Subcutaneous adipose tissue (tissue), 4 donors: ENCODE measurements around the gene PDLIM7. TPM values are rescaled to one million over a fixed set of nuclear protein-coding genes. Genes with fewer than 3 reads are reported as not detected.

ENCODE experiments used
- total RNA-seq, 4 donors: library from RNA; depleted of rRNA; stranded (reverse); fragments of >200 nt; gene quantifications; one replicate each; pipeline ENCODE4 v1.1.0, GENCODE V29; 2016
- TF ChIP-seq, protein P1 (sequence below): fragments of 450-650 bp; IDR thresholded peaks from one replicate; pipeline ENCODE4 v1.5.1; 2016; ENCODE audit warnings: low read depth, mild to moderate bottlenecking, control low read depth, antibody characterized with exemption, moderate library complexity

PDLIM7 gene
- total RNA-seq, 4 donors from 2014 or later = 11.2 to 43.1 (median 16.6) TPM

DNA sequence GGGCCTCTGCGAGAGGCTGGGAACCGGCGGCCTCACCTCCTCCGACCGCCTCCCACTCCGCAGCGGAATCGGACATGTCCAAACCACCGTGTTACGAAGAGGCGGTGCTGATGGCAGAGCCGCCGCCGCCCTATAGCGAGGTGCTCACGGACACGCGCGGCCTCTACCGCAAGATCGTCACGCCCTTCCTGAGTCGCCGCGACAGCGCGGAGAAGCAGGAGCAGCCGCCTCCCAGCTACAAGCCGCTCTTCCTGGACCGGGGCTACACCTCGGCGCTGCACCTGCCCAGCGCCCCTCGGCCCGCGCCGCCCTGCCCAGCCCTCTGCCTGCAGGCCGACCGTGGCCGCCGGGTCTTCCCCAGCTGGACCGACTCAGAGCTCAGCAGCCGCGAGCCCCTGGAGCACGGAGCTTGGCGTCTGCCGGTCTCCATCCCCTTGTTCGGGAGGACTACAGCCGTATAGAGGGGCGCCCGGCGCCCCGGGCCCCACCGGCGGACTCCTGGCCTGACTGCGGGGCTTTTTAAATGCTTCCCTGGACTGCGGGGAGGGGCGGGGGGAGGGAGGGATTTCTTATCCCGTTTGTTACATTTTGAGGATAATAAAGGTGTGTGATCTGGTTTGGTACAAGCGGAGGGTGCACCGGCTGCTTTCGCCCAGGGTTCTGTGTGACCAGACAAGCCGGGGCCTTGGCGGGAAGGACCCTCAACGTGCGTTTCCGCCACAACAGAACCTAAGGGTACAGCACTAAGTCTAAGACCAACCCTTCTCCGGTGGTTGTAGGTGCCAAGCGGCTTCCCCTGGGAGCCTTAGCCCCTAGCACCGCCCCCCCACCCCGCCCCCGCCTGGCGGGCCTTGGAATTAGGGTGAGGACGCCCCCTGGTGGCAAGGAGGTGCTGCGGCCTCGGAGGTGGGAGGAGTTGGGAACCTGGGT is 41.5 kb downstream of the PDLIM7 start:
- TF ChIP-seq, protein P1, sequence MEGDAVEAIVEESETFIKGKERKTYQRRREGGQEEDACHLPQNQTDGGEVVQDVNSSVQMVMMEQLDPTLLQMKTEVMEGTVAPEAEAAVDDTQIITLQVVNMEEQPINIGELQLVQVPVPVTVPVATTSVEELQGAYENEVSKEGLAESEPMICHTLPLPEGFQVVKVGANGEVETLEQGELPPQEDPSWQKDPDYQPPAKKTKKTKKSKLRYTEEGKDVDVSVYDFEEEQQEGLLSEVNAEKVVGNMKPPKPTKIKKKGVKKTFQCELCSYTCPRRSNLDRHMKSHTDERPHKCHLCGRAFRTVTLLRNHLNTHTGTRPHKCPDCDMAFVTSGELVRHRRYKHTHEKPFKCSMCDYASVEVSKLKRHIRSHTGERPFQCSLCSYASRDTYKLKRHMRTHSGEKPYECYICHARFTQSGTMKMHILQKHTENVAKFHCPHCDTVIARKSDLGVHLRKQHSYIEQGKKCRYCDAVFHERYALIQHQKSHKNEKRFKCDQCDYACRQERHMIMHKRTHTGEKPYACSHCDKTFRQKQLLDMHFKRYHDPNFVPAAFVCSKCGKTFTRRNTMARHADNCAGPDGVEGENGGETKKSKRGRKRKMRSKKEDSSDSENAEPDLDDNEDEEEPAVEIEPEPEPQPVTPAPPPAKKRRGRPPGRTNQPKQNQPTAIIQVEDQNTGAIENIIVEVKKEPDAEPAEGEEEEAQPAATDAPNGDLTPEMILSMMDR = no peak

DNA sequence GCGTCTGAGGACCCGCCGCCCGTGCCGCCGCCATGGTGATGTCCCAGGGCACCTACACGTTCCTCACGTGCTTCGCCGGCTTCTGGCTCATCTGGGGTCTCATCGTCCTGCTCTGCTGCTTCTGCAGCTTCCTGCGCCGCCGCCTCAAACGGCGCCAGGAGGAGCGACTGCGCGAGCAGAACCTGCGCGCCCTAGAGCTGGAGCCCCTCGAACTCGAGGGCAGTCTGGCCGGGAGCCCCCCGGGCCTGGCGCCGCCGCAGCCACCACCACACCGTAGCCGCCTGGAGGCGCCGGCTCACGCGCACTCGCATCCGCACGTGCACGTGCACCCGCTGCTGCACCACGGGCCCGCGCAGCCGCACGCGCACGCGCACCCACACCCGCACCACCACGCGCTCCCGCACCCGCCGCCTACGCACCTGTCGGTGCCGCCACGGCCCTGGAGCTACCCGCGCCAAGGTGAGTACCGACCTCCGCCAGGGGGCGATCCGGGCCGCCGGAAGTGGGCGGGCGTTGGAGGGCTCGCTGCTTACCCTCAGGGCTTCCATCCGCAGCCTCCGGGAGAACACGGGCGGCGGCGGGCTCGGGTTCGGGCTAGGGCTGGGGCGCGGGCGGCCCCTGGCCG is 42.3 kb downstream of the PDLIM7 start:
- TF ChIP-seq, protein P1 = no peak

DNA sequence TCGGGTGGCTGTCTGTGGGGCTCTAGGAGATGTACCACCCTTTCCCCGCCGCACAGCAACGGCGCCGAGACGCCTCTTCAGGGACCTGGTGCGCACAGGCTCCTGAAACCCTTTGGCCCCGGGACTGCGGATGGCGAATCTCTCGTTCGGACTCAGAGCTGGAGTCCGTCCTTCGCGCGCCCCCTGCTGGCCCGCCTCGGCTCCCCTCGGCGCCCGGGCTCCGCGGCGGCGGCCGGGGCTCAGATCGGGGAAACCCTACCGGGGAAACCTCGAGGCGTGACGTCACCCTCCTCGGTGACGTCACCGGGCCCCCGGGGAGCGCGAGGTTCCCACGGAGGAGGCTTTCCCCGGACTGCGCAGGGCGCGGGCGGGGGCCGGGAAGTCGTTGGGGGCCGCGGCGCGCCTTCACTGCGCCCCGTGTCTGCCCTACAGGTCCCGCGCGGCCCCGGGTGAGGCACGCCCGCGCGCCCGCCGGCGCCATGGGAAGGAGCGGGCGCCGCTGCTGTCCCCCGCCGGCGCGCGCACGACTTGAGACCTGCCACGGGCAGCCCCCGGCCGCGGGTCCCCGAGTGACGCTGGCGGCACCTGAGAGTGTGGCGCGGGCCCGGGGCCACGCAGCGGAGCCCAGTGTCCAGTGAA is 42.9 kb downstream of the PDLIM7 start:
- TF ChIP-seq, protein P1 = no peak

DNA sequence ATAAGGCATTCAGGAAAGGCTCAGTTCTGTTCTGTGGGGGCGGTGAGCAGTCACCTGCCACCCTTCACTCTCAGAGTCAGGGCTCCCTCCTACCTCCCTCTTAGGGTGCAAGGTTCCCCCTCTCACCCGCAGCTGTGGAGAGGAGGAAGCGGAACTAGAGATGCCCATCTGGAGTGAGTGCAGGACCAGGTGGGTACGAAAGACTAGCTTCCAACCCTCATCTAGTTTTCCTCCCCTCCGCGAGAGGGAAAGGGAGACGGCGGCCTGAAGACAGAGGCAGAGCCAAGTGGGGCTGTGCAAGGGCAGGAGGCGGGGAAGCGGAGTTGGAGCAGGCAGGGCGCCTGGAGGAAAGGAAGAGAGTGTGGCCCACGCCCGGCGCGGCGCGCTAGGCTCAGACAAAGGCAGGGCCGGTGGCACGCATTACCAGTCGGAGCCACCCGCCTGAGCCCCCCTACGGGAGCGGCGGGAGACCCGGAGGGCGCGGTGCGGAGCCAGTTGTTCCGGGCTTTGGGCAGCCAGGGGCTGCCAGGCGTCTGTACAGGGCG is 43.5 kb downstream of the PDLIM7 start:
- TF ChIP-seq, protein P1 = no peak

DNA sequence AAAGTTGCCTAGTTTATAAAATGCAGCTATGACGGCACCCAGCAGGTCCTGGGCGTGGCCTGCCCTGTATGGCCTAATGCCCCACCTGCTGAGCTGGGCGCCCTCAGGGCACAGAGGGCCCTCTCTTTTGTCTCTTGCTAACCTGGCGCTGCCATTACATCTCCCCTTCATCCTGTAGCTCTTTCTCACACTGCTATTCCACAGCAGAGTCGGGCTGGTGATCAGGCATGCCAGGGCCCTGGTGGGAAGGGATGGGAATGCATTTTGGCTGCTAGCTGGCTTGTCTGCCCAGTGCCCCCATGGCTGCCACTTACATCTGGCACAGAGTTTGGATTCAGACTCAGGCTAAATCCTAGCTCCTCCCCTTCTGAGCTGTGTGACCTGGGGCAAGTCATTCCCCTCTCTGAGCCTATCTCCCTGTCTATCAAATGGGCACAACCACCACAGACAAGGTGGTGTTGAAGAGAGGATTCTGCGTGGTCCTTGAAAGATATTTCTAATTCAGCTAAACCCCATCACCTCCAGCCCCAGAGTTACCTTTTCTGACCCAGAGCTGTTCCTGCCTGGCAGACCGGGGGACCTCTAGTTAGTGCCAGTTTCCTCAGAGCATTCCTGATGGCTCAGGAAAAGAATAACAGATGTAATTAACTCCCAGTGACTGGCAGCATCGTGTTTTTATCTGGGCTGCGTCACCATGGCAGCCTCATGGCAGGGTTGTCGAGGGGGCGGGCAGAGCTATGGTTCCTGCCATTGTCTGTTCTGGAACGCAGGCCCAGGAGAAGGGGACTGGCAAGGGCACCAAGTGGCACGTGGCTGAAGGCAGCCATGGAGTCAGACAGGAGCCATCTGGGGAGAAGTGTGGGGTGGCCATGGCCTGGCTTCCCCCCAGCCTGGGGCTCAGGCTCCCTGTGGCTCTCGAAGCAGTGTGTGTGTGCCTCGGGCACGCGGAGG is 44.4 kb downstream of the PDLIM7 start:
- TF ChIP-seq, protein P1 = no peak

DNA sequence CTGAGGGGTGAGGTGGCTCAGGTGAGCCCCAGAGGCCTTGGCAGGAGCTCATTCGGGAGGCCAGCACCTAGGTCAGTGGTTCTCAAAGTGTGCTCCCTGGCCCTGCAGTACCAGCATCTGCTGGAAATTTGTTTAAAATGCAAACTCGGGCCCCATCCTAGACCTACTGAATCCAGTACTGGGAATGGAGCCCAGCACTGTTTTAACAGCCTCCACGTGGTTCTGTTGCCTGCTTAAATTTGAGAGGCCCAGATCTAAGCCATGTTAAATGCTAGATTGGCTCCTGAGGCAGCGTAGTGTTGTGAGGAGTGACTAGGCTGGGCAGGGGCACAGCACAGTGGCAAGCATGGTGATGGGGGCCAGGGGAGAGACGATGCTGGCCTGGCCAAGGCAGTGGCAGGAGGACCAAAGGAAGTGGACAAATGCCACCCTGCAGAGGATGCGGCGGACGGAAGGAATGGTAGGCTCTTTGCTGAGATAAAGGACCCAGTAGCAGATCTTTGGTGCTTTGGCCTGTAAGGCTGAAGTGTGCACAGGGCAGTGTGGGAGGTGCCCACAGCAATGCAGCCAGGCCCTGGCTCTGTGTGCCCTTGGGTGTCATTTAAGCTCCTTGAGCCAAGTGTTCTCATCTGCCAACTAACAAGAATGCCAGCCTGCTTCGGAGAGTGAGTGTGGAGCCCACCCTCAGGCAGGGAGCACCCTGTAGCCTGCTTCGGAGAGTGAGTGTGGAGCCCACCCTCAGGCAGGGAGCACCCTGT is 46.6 kb downstream of the PDLIM7 start:
- TF ChIP-seq, protein P1 = no peak
